Measurements from ENCODE around the gene VPS8. TPM values are rescaled to one million over a fixed set of nuclear protein-coding genes. Genes with fewer than 3 reads are reported as not detected.

VPS8 gene
- total RNA-seq, 1 experiment from 2014 or later: 37.6 TPM

DNA sequence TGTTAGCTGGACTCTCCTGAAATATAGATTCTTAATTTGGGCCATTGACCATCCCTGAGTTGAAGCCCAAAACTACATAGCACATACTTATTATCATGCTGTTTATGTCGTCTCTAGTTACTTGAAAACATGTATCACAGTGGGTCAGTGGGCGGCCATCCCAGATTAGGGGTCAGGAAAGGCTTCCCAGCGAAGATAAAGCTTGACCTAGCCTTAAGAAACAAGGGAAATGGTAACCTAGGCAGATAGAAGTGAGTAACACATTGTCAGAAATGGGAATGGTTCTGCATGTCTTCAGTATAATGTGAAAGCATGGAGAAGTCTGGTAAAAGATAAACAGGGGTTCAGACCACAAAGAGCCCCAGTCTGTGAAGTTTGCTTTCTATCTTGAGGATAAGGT, 216.2 kb downstream of the VPS8 start (continued):
- TF ChIP-seq RAD21 (IDR thresholded peaks at IDR 0.05; ENCODE audit: low read depth) (no peak), EZH2phosphoT487 (IDR thresholded peaks at IDR 0.05; ENCODE audit: borderline replicate concordance) (no peak)

DNA sequence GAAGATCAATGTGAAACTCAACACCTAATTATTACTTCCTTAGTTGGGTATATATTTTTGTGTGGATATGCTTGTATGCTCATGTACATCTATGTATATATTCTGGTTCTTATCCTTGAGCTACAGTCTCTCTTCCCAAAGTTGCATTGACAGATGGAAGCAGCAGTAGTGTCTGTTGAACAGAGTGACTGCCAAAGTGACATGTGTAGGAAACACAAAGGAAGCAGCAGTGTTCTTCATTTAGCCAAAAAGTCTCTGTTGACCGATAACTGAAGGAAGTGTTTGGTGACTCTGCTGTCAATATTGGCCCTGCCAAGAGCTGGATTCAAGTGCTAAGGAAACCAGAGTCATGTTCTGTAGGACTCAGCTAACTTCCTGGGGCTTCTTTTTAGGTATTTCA, 217.1 kb downstream of the VPS8 start:
- CTCF ChIA-PET: no interaction called here
- no peak overlapping the region for H3K4me3 ChIP-seq (replicated peaks in 1 of 2; ENCODE audit: low read depth in 1 of 2, low read length in 2 of 2)
- no peaks in the 10 kb centered on the region for H3K9me3 ChIP-seq (ENCODE audit: control insufficient read depth in 1 of 2, insufficient read depth in 1 of 2, low read depth in 1 of 2, low read length in 2 of 2)
- RAD21 ChIA-PET (ENCODE audit: low non-redundant PET in 1 of 2, low total read pairs in 2 of 2, uncharacterized antibody in 2 of 2, unreplicated experiment in 2 of 2): no interaction called here
- no peak overlapping the region for H2AFZ ChIP-seq (ENCODE audit: low read depth, low read length, poor library complexity, severe bottlenecking)
- BruUV-seq (replicated peaks): no TSS peak
- intact Hi-C loops (cut with micrococcal nuclease): no loop called here
- H3K4me2 ChIP-seq (ENCODE audit: low read length): no peak overlapping the region
- TF ChIP-seq ZNF274 (IDR thresholded peaks at IDR 0.05; ENCODE audit: low read depth, low read length) (no peak), TCF7L2 (IDR thresholded peaks at IDR 0.05; ENCODE audit: borderline replicate concordance, extremely low read depth, insufficient read depth, insufficient read length) (no peak), SRF (IDR thresholded peaks at IDR 0.05; ENCODE audit: low read depth) (no peak), CBX3 (IDR thresholded peaks at IDR 0.05; ENCODE audit: low read depth) (no peak), POLR2AphosphoS5 (IDR thresholded peaks at IDR 0.05; ENCODE audit: low read depth, low read length) (no peak)
- TF ChIP-seq, protein P1, sequence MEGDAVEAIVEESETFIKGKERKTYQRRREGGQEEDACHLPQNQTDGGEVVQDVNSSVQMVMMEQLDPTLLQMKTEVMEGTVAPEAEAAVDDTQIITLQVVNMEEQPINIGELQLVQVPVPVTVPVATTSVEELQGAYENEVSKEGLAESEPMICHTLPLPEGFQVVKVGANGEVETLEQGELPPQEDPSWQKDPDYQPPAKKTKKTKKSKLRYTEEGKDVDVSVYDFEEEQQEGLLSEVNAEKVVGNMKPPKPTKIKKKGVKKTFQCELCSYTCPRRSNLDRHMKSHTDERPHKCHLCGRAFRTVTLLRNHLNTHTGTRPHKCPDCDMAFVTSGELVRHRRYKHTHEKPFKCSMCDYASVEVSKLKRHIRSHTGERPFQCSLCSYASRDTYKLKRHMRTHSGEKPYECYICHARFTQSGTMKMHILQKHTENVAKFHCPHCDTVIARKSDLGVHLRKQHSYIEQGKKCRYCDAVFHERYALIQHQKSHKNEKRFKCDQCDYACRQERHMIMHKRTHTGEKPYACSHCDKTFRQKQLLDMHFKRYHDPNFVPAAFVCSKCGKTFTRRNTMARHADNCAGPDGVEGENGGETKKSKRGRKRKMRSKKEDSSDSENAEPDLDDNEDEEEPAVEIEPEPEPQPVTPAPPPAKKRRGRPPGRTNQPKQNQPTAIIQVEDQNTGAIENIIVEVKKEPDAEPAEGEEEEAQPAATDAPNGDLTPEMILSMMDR (IDR thresholded peaks at IDR 0.05 in 2 of 3, conservative IDR thresholded peaks at IDR 0.05 in 1 of 3; ENCODE audit: borderline replicate concordance in 1 of 3, insufficient read depth in 1 of 3, low read depth in 2 of 3, low read length in 2 of 3): no peak
- TF ChIP-seq, protein P2, sequence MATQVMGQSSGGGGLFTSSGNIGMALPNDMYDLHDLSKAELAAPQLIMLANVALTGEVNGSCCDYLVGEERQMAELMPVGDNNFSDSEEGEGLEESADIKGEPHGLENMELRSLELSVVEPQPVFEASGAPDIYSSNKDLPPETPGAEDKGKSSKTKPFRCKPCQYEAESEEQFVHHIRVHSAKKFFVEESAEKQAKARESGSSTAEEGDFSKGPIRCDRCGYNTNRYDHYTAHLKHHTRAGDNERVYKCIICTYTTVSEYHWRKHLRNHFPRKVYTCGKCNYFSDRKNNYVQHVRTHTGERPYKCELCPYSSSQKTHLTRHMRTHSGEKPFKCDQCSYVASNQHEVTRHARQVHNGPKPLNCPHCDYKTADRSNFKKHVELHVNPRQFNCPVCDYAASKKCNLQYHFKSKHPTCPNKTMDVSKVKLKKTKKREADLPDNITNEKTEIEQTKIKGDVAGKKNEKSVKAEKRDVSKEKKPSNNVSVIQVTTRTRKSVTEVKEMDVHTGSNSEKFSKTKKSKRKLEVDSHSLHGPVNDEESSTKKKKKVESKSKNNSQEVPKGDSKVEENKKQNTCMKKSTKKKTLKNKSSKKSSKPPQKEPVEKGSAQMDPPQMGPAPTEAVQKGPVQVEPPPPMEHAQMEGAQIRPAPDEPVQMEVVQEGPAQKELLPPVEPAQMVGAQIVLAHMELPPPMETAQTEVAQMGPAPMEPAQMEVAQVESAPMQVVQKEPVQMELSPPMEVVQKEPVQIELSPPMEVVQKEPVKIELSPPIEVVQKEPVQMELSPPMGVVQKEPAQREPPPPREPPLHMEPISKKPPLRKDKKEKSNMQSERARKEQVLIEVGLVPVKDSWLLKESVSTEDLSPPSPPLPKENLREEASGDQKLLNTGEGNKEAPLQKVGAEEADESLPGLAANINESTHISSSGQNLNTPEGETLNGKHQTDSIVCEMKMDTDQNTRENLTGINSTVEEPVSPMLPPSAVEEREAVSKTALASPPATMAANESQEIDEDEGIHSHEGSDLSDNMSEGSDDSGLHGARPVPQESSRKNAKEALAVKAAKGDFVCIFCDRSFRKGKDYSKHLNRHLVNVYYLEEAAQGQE (IDR thresholded peaks at IDR 0.05; ENCODE audit: low read depth): no peak
- no peaks in the 10 kb centered on the region for H3K27me3 ChIP-seq (ENCODE audit: insufficient read depth, low read length)
- POLR2A ChIA-PET: no interaction called here
- no peak overlapping the region for H3K9ac ChIP-seq (ENCODE audit: low read length)
- H3K4me1 ChIP-seq (ENCODE audit: control insufficient read depth in 1 of 2, insufficient read depth in 2 of 2, low read length in 2 of 2): no peaks in the 10 kb centered on the region
- H3K27ac ChIP-seq (ENCODE audit: low read depth, low read length): no peak overlapping the region
- no peaks in the 10 kb centered on the region for H3K9me2 ChIP-seq (ENCODE audit: insufficient read depth)
- no peaks in the 10 kb centered on the region for H3K36me3 ChIP-seq (ENCODE audit: control insufficient read depth in 1 of 2, insufficient read depth in 2 of 2, low read length in 2 of 2)
- no peaks in the 10 kb centered on the region for H3K79me2 ChIP-seq (ENCODE audit: insufficient read depth, low read length)
- DNase-seq (ENCODE audit: low read depth, low spot score) (no peak), ATAC-seq (no peak)
- H4K20me1 ChIP-seq (ENCODE audit: insufficient read depth): no peaks in the 10 kb centered on the region

Data from HCT116 (cell line).